Upper lobe of left lung (tissue), 6 donors: ENCODE results near the gene ADAD2. TPM values are rescaled to one million over a fixed set of nuclear protein-coding genes. Genes with fewer than 3 reads are reported as not detected.
A peak's percentile ranks its signal among the peaks of the same experiment; 100 is the strongest.

Source experiments
- ATAC-seq, 2 donors: fragments of 200-7000 bp; cut with Tn5 transposase; one replicate each; pipeline ENCODE4 v1.9.1; 2022; ENCODE audit warnings: mild to moderate bottlenecking in 2 of 2, moderate library complexity in 2 of 2; ENCODE audit not compliant: low FRiP score in 2 of 2
- DNase-seq, 2 donors: peaks; one replicate each; pipeline ENCODE4 v3.0.0-alpha.2; 2019 to 2020
- H3K27ac ChIP-seq, 4 donors: fragments of 200-600 bp; sonication (generic); one replicate each; pipeline ENCODE4 v1.5.1; 2016 to 2019
- H3K27me3 ChIP-seq, 4 donors: fragments of 200-600 bp; sonication (generic); one replicate each; pipeline ENCODE4 v1.5.1; 2017 to 2019
- H3K36me3 ChIP-seq, 4 donors: fragments of 200-600 bp; sonication (generic); one replicate each; pipeline ENCODE4 v1.5.1; 2016 to 2019
- H3K4me1 ChIP-seq, 4 donors: fragments of 200-600 bp; sonication (generic); one replicate each; pipeline ENCODE4 v1.5.1; 2018 to 2019
- H3K4me3 ChIP-seq, 4 donors: fragments of 200-600 bp; sonication (generic); one replicate each; pipeline ENCODE4 v1.5.1; 2017 to 2019; ENCODE audit warnings: mild to moderate bottlenecking in 2 of 4, moderate library complexity in 1 of 4
- H3K9me3 ChIP-seq, 4 donors: fragments of 200-600 bp; sonication (generic); one replicate each; pipeline ENCODE4 v1.5.1; 2018 to 2019
- EP300 ChIP-seq, 4 donors: sonication (generic); formaldehyde crosslinking; IDR thresholded peaks; one replicate each; pipeline ENCODE4 v1.5.1; 2017; ENCODE audit warnings: antibody characterized with exemption in 4 of 4, control low read depth in 2 of 4
- POLR2A ChIP-seq, 4 donors: fragments of 450-650 bp; IDR thresholded peaks; one replicate each; pipeline ENCODE4 v1.5.1; 2016 to 2017; ENCODE audit warnings: antibody characterized with exemption in 4 of 4, mild to moderate bottlenecking in 2 of 4
- POLR2AphosphoS5 ChIP-seq, 2 donors: sonication (generic); formaldehyde crosslinking; IDR thresholded peaks; one replicate each; pipeline ENCODE4 v1.5.1; 2017; ENCODE audit warnings: antibody characterized with exemption in 2 of 2
- WGBS, 2 donors: methylation state at CpG; one replicate each; pipeline ENCODE4 v1.1.5; 2017 to 2018; 5-methylcytosine and 5-hydroxymethylcytosine counted together
- total RNA-seq, 6 donors: library from RNA; depleted of rRNA in 4 of 6; stranded (reverse); fragments of >200 nt in 4 of 6; gene quantifications; one replicate each; pipeline versions ENCODE4 v1.1.0 to v1.2.1, GENCODE V29; 2016 to 2021
- TF ChIP-seq, protein P1 (sequence below), 6 experiments: fragments of 450-650 bp in 4 of 6; fragments of 200-600 bp in 2 of 6; sonication (generic) in 2 of 6; IDR thresholded peaks; one replicate each; pipeline ENCODE4 v1.5.1; 2016 to 2019; ENCODE audit warnings: antibody characterized with exemption in 6 of 6
- donor health status: DM: no; HTN: no; CAD: no; lungs with moderate emphysema.
- donor health status: DM: no; HTN: yes; CAD: no; lungs with severe emphysema.

Gene ADAD2
- total RNA-seq, 6 donors from 2014 or later = 1.1 TPM; not detected in 5

GRCh38 chr16:84239141-84239769 lies 48.3 kb downstream of the ADAD2 start:
- H3K4me3 ChIP-seq = no peak overlapping the region
- TF ChIP-seq EP300 (IDR thresholded peaks at IDR 0.05) = no peak
- no peak for TF ChIP-seq POLR2A (IDR thresholded peaks at IDR 0.05)
- TF ChIP-seq, protein P1, sequence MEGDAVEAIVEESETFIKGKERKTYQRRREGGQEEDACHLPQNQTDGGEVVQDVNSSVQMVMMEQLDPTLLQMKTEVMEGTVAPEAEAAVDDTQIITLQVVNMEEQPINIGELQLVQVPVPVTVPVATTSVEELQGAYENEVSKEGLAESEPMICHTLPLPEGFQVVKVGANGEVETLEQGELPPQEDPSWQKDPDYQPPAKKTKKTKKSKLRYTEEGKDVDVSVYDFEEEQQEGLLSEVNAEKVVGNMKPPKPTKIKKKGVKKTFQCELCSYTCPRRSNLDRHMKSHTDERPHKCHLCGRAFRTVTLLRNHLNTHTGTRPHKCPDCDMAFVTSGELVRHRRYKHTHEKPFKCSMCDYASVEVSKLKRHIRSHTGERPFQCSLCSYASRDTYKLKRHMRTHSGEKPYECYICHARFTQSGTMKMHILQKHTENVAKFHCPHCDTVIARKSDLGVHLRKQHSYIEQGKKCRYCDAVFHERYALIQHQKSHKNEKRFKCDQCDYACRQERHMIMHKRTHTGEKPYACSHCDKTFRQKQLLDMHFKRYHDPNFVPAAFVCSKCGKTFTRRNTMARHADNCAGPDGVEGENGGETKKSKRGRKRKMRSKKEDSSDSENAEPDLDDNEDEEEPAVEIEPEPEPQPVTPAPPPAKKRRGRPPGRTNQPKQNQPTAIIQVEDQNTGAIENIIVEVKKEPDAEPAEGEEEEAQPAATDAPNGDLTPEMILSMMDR (IDR thresholded peaks at IDR 0.05) = no peak
- no peak for TF ChIP-seq POLR2AphosphoS5 (IDR thresholded peaks at IDR 0.05)
- WGBS, 2 donors = 32 to 33% methylated on average over 10 of the region's 10 CpGs
- no peaks in the 10 kb centered on the region for H3K36me3 ChIP-seq
- H3K27ac ChIP-seq = no peak overlapping the region
- DNase-seq = no peak
- H3K4me1 ChIP-seq = peaks cover 0 to 18% (median 7%) of the 10 kb centered on the region in 4 donors
- peak in 1 of 2 donors; percentile 28 for ATAC-seq
- H3K9me3 ChIP-seq = no peaks in the 10 kb centered on the region
- no peaks in the 10 kb centered on the region for H3K27me3 ChIP-seq

GRCh38 chr16:84239909-84240308 lies 49.0 kb downstream of the ADAD2 start, which contains the start of gene KCNG4:
Gene KCNG4 (minus strand): TSS chr16:84240012. CDS start chr16:84237485, 2,527 bp downstream.
- ATAC-seq (no peak), DNase-seq (no peak)
- Histone ChIP-seq H3K27me3 (no peaks in the 10 kb centered on the region), H3K4me3 (no peak within 1 kb of the TSS), H3K27ac (no peak within 1 kb of the TSS), H3K9me3 (no peaks in the 10 kb centered on the region), H3K4me1 (peaks cover 0 to 18% (median 7%) of the 10 kb centered on the region in 4 donors), H3K36me3 (no peaks in the 10 kb centered on the region)
- WGBS, 2 donors = 19 to 44% methylated on average over 4 to 5 of the region's 7 CpGs
- TF ChIP-seq EP300 (IDR thresholded peaks at IDR 0.05) (no peak), POLR2AphosphoS5 (IDR thresholded peaks at IDR 0.05) (no peak), POLR2A (IDR thresholded peaks at IDR 0.05) (no peak)
- TF ChIP-seq, protein P1 (IDR thresholded peaks at IDR 0.05) = no peak

GRCh38 chr16:84240455-84240854 lies 49.5 kb downstream of the ADAD2 start:
- ATAC-seq = no peak
- DNase-seq = no peak
- Histone ChIP-seq H3K4me3 (no peak overlapping the region), H3K4me1 (peaks cover 0 to 18% (median 7%) of the 10 kb centered on the region in 4 donors), H3K27me3 (no peaks in the 10 kb centered on the region), H3K36me3 (no peaks in the 10 kb centered on the region), H3K27ac (no peak overlapping the region), H3K9me3 (no peaks in the 10 kb centered on the region)
- TF ChIP-seq, protein P1 (IDR thresholded peaks at IDR 0.05) = no peak
- no peak for TF ChIP-seq POLR2AphosphoS5 (IDR thresholded peaks at IDR 0.05)
- no peak for TF ChIP-seq EP300 (IDR thresholded peaks at IDR 0.05)
- no peak for TF ChIP-seq POLR2A (IDR thresholded peaks at IDR 0.05)
- 63 to 93% methylated on average over 2 of the region's 2 CpGs for WGBS, 2 donors

DNA sequence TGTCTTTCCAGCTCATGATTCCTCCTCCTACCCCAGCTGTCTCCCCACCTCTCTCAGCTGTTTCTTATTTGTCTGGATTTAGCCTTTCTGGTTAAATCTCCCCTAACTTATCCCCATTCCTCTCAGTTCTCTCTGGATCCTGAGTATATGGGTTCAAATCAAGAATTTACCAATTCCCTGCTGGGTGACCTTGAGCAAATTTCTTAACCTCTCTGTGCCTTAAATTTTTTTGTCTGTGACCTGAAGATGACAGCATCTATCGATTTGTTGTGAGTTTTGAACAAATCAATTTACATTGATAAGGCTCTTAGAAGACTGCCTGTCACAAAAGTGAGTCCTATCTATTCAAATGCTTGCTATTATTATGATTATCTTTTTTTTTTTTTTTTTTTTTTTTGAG lies 50.8 kb downstream of the ADAD2 start:
- no peaks in the 10 kb centered on the region for H3K27me3 ChIP-seq
- DNase-seq (no peak), ATAC-seq (no peak)
- H3K9me3 ChIP-seq = no peaks in the 10 kb centered on the region
- H3K4me1 ChIP-seq = peaks cover 0 to 18% (median 7%) of the 10 kb centered on the region in 4 donors
- H3K27ac ChIP-seq = no peak overlapping the region
- WGBS, 2 donors = 81% methylated on average over 1 of the region's 1 CpG
- no peak overlapping the region for H3K4me3 ChIP-seq
- H3K36me3 ChIP-seq = no peaks in the 10 kb centered on the region
- no peak for TF ChIP-seq POLR2AphosphoS5 (IDR thresholded peaks at IDR 0.05)
- no peak for TF ChIP-seq EP300 (IDR thresholded peaks at IDR 0.05)

DNA sequence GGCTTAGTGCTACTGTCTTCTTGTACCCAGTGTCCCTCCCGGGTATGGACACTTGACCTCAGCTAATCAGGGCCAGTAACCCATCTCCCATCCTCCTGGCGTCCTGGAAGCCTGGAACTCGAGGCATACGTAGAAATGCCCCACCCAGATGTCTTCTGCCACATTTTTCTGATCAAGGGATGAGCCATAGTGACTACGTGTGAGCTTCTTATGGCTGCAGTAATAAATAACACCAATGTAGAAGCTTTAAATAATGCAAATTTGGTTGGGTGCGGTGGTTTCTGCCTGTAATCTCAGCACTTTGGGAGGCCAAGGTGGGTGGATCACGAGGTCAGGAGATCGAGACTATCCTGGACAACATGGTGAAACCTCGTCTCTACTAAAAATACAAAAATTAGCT lies 51.9 kb downstream of the ADAD2 start:
- no peak for ATAC-seq

More for the DNA sequence above, 51.9 kb downstream of the ADAD2 start:
- Histone ChIP-seq H3K27ac (no peak overlapping the region), H3K27me3 (no peaks in the 10 kb centered on the region), H3K36me3 (no peaks in the 10 kb centered on the region), H3K4me3 (no peak overlapping the region), H3K9me3 (no peaks in the 10 kb centered on the region), H3K4me1 (peaks cover 0 to 15% (median 7%) of the 10 kb centered on the region in 4 donors)
- TF ChIP-seq POLR2AphosphoS5 (IDR thresholded peaks at IDR 0.05) (no peak), POLR2A (IDR thresholded peaks at IDR 0.05) (no peak), EP300 (IDR thresholded peaks at IDR 0.05) (no peak)
- TF ChIP-seq, protein P1 (IDR thresholded peaks at IDR 0.05) = no peak
- 81 to 82% methylated on average over 9 of the region's 9 CpGs for WGBS, 2 donors
- DNase-seq = no peak
